Measurements from ENCODE around the gene TTLL7.
A peak's percentile ranks its signal among the peaks of the same experiment; 100 is the strongest.

Gene TTLL7

GRCh38 chr1:83857103-83857502 is 141.8 kb downstream of the TTLL7 start:
- Histone ChIP-seq H2BK15ac (ENCODE audit: low read depth, poor library complexity, severe bottlenecking) (no peak overlapping the region), H3K4me3 (ENCODE audit: insufficient read depth in 1 of 2, low read depth in 1 of 2, low read length in 2 of 2) (no peak overlapping the region), H3K4ac (ENCODE audit: low read depth in 1 of 2, low read length in 2 of 2) (no peak overlapping the region), H2AFZ (ENCODE audit: low read depth, low read length) (no peak overlapping the region), H3K4me1 (ENCODE audit: control insufficient read depth, insufficient read depth, low read depth, low read length) (peaks cover 3% of the 10 kb centered on the region), H3K23ac (ENCODE audit: low read length in 2 of 2) (no peak overlapping the region), H3K36me3 (ENCODE audit: control insufficient read depth in 1 of 2, insufficient read depth in 2 of 2, low read depth in 1 of 2, low read length in 2 of 2) (no peaks in the 10 kb centered on the region), H2BK5ac (ENCODE audit: low read depth, low read length, poor library complexity, severe bottlenecking) (no peak overlapping the region), H3K27me3 (ENCODE audit: control insufficient read depth in 1 of 2, insufficient read depth in 1 of 2, low read length in 2 of 2) (no peaks in the 10 kb centered on the region), H3K27ac (ENCODE audit: low read length, poor library complexity, severe bottlenecking) (no peak overlapping the region), H3K9ac (ENCODE audit: low read length) (no peak overlapping the region), H2BK120ac (ENCODE audit: low read depth, low read length) (no peak overlapping the region), H3K9me3 (ENCODE audit: control insufficient read depth, low read length) (no peaks in the 10 kb centered on the region), H2AK5ac (ENCODE audit: low read length, severe bottlenecking) (no peak overlapping the region), H3K4me2 (ENCODE audit: low read length, poor library complexity, severe bottlenecking) (no peak overlapping the region), H2BK12ac (ENCODE audit: low read length in 2 of 2) (no peak overlapping the region), H3K18ac (ENCODE audit: low read depth in 1 of 2, low read length in 2 of 2) (no peak overlapping the region), H3K14ac (ENCODE audit: low read length in 2 of 2) (no peak overlapping the region), H4K91ac (ENCODE audit: low read length) (no peak overlapping the region), H4K8ac (ENCODE audit: low read length) (no peak overlapping the region), H3K79me1 (replicated peaks; ENCODE audit: low read length, poor library complexity, severe bottlenecking) (no peaks in the 10 kb centered on the region)
- peak; percentile 74 for DNase-seq
- WGBS, result no CpG with 5 or more reads among the region's 1 CpG

- DNase-seq, result no peak
- H2BK5ac ChIP-seq (ENCODE audit: low read depth, low read length, poor library complexity, severe bottlenecking), result no peak overlapping the region
- no peak overlapping the region for H3K27ac ChIP-seq (ENCODE audit: low read length, poor library complexity, severe bottlenecking)
- peaks cover 3% of the 10 kb centered on the region for H3K4me1 ChIP-seq (ENCODE audit: control insufficient read depth, insufficient read depth, low read depth, low read length)
- H3K36me3 ChIP-seq (ENCODE audit: control insufficient read depth in 1 of 2, insufficient read depth in 2 of 2, low read depth in 1 of 2, low read length in 2 of 2), result no peaks in the 10 kb centered on the region
- H3K79me1 ChIP-seq (replicated peaks; ENCODE audit: low read length, poor library complexity, severe bottlenecking), result no peaks in the 10 kb centered on the region
- no peak overlapping the region for H2AFZ ChIP-seq (ENCODE audit: low read depth, low read length)
- H2BK120ac ChIP-seq (ENCODE audit: low read depth, low read length), result no peak overlapping the region
- no CpG with 5 or more reads among the region's 2 CpGs for WGBS
- H4K8ac ChIP-seq (ENCODE audit: low read length), result no peak overlapping the region
- no peak overlapping the region for H3K4me2 ChIP-seq (ENCODE audit: low read length, poor library complexity, severe bottlenecking)
- no peaks in the 10 kb centered on the region for H3K27me3 ChIP-seq (ENCODE audit: control insufficient read depth in 1 of 2, insufficient read depth in 1 of 2, low read length in 2 of 2)
- no peak overlapping the region for H2AK5ac ChIP-seq (ENCODE audit: low read length, severe bottlenecking)
- H2BK15ac ChIP-seq (ENCODE audit: low read depth, poor library complexity, severe bottlenecking), result no peak overlapping the region
- H3K9ac ChIP-seq (ENCODE audit: low read length), result no peak overlapping the region
- no peak overlapping the region for H4K91ac ChIP-seq (ENCODE audit: low read length)
- H3K9me3 ChIP-seq (ENCODE audit: control insufficient read depth, low read length), result no peaks in the 10 kb centered on the region
- H3K23ac ChIP-seq (ENCODE audit: low read length in 2 of 2), result no peak overlapping the region
- no peak overlapping the region for H3K4ac ChIP-seq (ENCODE audit: low read depth in 1 of 2, low read length in 2 of 2)
- H3K4me3 ChIP-seq (ENCODE audit: insufficient read depth in 1 of 2, low read depth in 1 of 2, low read length in 2 of 2), result no peak overlapping the region
- no peak overlapping the region for H3K18ac ChIP-seq (ENCODE audit: low read depth in 1 of 2, low read length in 2 of 2)
- H2BK12ac ChIP-seq (ENCODE audit: low read length in 2 of 2), result no peak overlapping the region
- H3K14ac ChIP-seq (ENCODE audit: low read length in 2 of 2), result no peak overlapping the region
These were observed 142.6 kb downstream of the TTLL7 start for GRCh38 chr1:83856381-83856780.

DNA sequence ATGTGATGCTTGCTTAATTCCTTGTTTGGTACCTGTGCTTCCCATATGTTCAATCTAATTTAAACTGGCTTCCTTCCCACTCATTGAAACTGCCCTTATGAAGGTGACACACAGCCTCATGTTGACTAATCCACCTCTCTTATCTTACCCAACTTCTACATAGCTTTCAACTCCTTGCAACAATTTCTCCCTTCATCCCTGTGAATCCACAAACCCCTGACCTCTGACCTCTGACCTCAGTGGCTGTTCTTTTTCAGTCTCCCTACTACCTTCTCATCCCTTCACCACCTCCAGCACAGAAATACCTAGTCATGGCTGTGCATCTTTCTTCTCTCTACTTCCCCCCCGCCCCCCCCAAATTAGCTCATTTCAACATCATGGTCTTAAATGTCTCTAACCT is 144.5 kb downstream of the TTLL7 start:
- WGBS, result no CpG with 5 or more reads among the region's 1 CpG
- H3K23ac ChIP-seq (ENCODE audit: low read length in 2 of 2), result no peak overlapping the region

DNA sequence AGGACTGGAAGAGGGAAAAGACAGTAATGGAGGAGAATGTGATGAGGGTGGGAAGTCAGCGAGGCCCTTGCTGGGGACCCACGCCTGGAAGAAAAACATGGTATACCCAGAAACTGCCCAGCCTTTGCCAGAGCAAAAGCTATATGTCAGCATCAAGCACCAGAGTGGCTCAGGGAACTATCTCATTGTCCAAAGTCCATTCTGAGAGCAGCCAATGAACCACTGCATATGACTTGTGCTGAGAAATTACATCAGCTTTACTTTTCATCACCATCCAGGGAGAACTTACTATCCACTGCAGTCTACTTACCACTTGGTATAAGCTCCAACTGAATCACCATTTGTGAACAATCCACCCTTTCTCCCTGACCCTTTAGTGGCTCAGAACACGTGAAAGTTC is 148.1 kb downstream of the TTLL7 start:
- Histone ChIP-seq H2BK12ac (ENCODE audit: low read length in 2 of 2) (no peak overlapping the region), H3K23ac (ENCODE audit: low read length in 2 of 2) (no peak overlapping the region), H3K4me2 (ENCODE audit: low read length, poor library complexity, severe bottlenecking) (no peak overlapping the region), H2BK5ac (ENCODE audit: low read depth, low read length, poor library complexity, severe bottlenecking) (no peak overlapping the region), H2AFZ (ENCODE audit: low read depth, low read length) (no peak overlapping the region), H2AK5ac (ENCODE audit: low read length, severe bottlenecking) (no peak overlapping the region), H3K9me3 (ENCODE audit: control insufficient read depth, low read length) (no peaks in the 10 kb centered on the region), H3K79me1 (replicated peaks; ENCODE audit: low read length, poor library complexity, severe bottlenecking) (no peaks in the 10 kb centered on the region), H3K4ac (ENCODE audit: low read depth in 1 of 2, low read length in 2 of 2) (no peak overlapping the region), H4K8ac (ENCODE audit: low read length) (no peak overlapping the region), H3K18ac (ENCODE audit: low read depth in 1 of 2, low read length in 2 of 2) (peak overlapping the region in 1 of 2 experiments; percentile 18), H4K91ac (ENCODE audit: low read length) (no peak overlapping the region), H3K36me3 (ENCODE audit: control insufficient read depth in 1 of 2, insufficient read depth in 2 of 2, low read depth in 1 of 2, low read length in 2 of 2) (no peaks in the 10 kb centered on the region), H3K27ac (ENCODE audit: low read length, poor library complexity, severe bottlenecking) (no peak overlapping the region), H2BK120ac (ENCODE audit: low read depth, low read length) (no peak overlapping the region), H2BK15ac (ENCODE audit: low read depth, poor library complexity, severe bottlenecking) (no peak overlapping the region), H3K14ac (ENCODE audit: low read length in 2 of 2) (no peak overlapping the region), H3K27me3 (ENCODE audit: control insufficient read depth in 1 of 2, insufficient read depth in 1 of 2, low read length in 2 of 2) (no peaks in the 10 kb centered on the region), H3K4me1 (ENCODE audit: control insufficient read depth, insufficient read depth, low read depth, low read length) (no peaks in the 10 kb centered on the region), H3K4me3 (ENCODE audit: insufficient read depth in 1 of 2, low read depth in 1 of 2, low read length in 2 of 2) (no peak overlapping the region), H3K9ac (ENCODE audit: low read length) (no peak overlapping the region)
- WGBS, result 92% methylated on average over 3 of the region's 3 CpGs
- no peak for DNase-seq

More for the DNA sequence above, 144.5 kb downstream of the TTLL7 start:
- no peak for DNase-seq
- Histone ChIP-seq H2AK5ac (ENCODE audit: low read length, severe bottlenecking) (no peak overlapping the region), H2BK5ac (ENCODE audit: low read depth, low read length, poor library complexity, severe bottlenecking) (no peak overlapping the region), H2BK15ac (ENCODE audit: low read depth, poor library complexity, severe bottlenecking) (no peak overlapping the region), H2BK12ac (ENCODE audit: low read length in 2 of 2) (no peak overlapping the region), H3K4me1 (ENCODE audit: control insufficient read depth, insufficient read depth, low read depth, low read length) (no peaks in the 10 kb centered on the region), H3K27me3 (ENCODE audit: control insufficient read depth in 1 of 2, insufficient read depth in 1 of 2, low read length in 2 of 2) (no peaks in the 10 kb centered on the region), H3K4me3 (ENCODE audit: insufficient read depth in 1 of 2, low read depth in 1 of 2, low read length in 2 of 2) (no peak overlapping the region), H3K9me3 (ENCODE audit: control insufficient read depth, low read length) (no peaks in the 10 kb centered on the region), H3K4me2 (ENCODE audit: low read length, poor library complexity, severe bottlenecking) (no peak overlapping the region), H3K4ac (ENCODE audit: low read depth in 1 of 2, low read length in 2 of 2) (no peak overlapping the region), H3K14ac (ENCODE audit: low read length in 2 of 2) (no peak overlapping the region), H3K79me1 (replicated peaks; ENCODE audit: low read length, poor library complexity, severe bottlenecking) (no peaks in the 10 kb centered on the region), H2AFZ (ENCODE audit: low read depth, low read length) (no peak overlapping the region), H3K18ac (ENCODE audit: low read depth in 1 of 2, low read length in 2 of 2) (no peak overlapping the region), H4K91ac (ENCODE audit: low read length) (no peak overlapping the region), H4K8ac (ENCODE audit: low read length) (no peak overlapping the region), H2BK120ac (ENCODE audit: low read depth, low read length) (no peak overlapping the region), H3K27ac (ENCODE audit: low read length, poor library complexity, severe bottlenecking) (no peak overlapping the region), H3K36me3 (ENCODE audit: control insufficient read depth in 1 of 2, insufficient read depth in 2 of 2, low read depth in 1 of 2, low read length in 2 of 2) (no peaks in the 10 kb centered on the region), H3K9ac (ENCODE audit: low read length) (no peak overlapping the region)

Data from mesenchymal stem cell (in vitro differentiated cells and primary cell).